H9 (cell line): ENCODE results near the gene GPX2. TPM values are rescaled to one million over a fixed set of nuclear protein-coding genes. Genes with fewer than 3 reads are reported as not detected.

Source experiments
- DNase-seq: peaks from one replicate; pipeline ENCODE4 v3.0.0-alpha.2; 2017
- H2AFZ ChIP-seq: one replicate; pipeline ENCODE4 v1.6.1; 2013; ENCODE audit warnings: mild to moderate bottlenecking, low read length, control low read depth, moderate library complexity
- H2AK5ac ChIP-seq: 2 replicates; pipeline ENCODE4 v1.6.1; 2013; ENCODE audit warnings: low read length, control low read depth, mixed read lengths; ENCODE audit not compliant: insufficient read length
- H2BK120ac ChIP-seq: one replicate; pipeline ENCODE4 v1.6.1; 2013; ENCODE audit warnings: low read depth, mild to moderate bottlenecking, low read length, control low read depth, inconsistent platforms; ENCODE audit not compliant: poor library complexity, severe bottlenecking
- H2BK12ac ChIP-seq: 2 replicates; pipeline ENCODE4 v1.6.1; 2013; ENCODE audit warnings: low read length, control low read depth, mixed read lengths, low read depth; ENCODE audit not compliant: insufficient read length
- H2BK15ac ChIP-seq: 2 replicates; pipeline ENCODE4 v1.6.1; 2013; ENCODE audit warnings: low read depth, low read length, control low read depth
- H2BK20ac ChIP-seq: one replicate; pipeline ENCODE4 v1.6.1; 2013; ENCODE audit warnings: low read depth, mild to moderate bottlenecking, low read length, control low read depth, inconsistent platforms; ENCODE audit not compliant: poor library complexity, severe bottlenecking
- H2BK5ac ChIP-seq: 2 replicates; pipeline ENCODE4 v1.6.1; 2013; ENCODE audit warnings: low read length, control low read depth, mixed read lengths; ENCODE audit not compliant: insufficient read length
- H3K14ac ChIP-seq: 2 replicates; pipeline ENCODE4 v1.6.1; 2013; ENCODE audit warnings: low read length, control low read depth; ENCODE audit not compliant: insufficient read depth
- H3K18ac ChIP-seq: 2 replicates; pipeline ENCODE4 v1.6.1; 2013; ENCODE audit warnings: low read depth, mild to moderate bottlenecking, mixed read lengths, low read length, control low read depth; ENCODE audit not compliant: insufficient read length
- H3K23ac ChIP-seq: 2 replicates; pipeline ENCODE4 v1.6.1; 2013; ENCODE audit warnings: low read length, control low read depth, mixed read lengths, low read depth; ENCODE audit not compliant: insufficient read length
- H3K23me2 ChIP-seq: 2 replicates; pipeline ENCODE4 v1.6.1; 2013; ENCODE audit warnings: low read depth, mild to moderate bottlenecking, mixed read lengths, low read length, control low read depth; ENCODE audit not compliant: insufficient read length, poor library complexity, severe bottlenecking
- H3K27ac ChIP-seq: 2 replicates; pipeline ENCODE4 v1.5.1; 2013; ENCODE audit warnings: low read length, control low read depth, mixed read lengths, low read depth; ENCODE audit not compliant: insufficient read length
- H3K27me3 ChIP-seq: 2 replicates; pipeline ENCODE4 v1.6.1; 2013; ENCODE audit warnings: low read length, control low read depth, inconsistent platforms; ENCODE audit not compliant: insufficient read depth
- H3K4ac ChIP-seq: 2 replicates; pipeline ENCODE4 v1.6.1; 2013; ENCODE audit warnings: low read depth, mild to moderate bottlenecking, control low read depth, inconsistent platforms, low read length, moderate library complexity
- H3K4me1 ChIP-seq: 2 replicates; pipeline ENCODE4 v1.6.1; 2013; ENCODE audit warnings: low read length, control low read depth, inconsistent platforms; ENCODE audit not compliant: insufficient read depth
- H3K4me2 ChIP-seq: 2 replicates; pipeline ENCODE4 v1.6.1; 2013; ENCODE audit warnings: low read length, control low read depth, mixed read lengths; ENCODE audit not compliant: insufficient read length, insufficient read depth
- H3K56ac ChIP-seq: 2 replicates; pipeline ENCODE4 v1.6.1; 2013; ENCODE audit warnings: low read depth, mild to moderate bottlenecking, mixed read lengths, low read length, control low read depth; ENCODE audit not compliant: insufficient read length
- H3K79me1 ChIP-seq: 2 replicates; pipeline ENCODE4 v1.6.1; 2013; ENCODE audit warnings: low read depth, mild to moderate bottlenecking, moderate library complexity, low read length, control low read depth, inconsistent platforms; ENCODE audit not compliant: insufficient read depth, poor library complexity, severe bottlenecking
- H3K79me2 ChIP-seq: 2 replicates; pipeline ENCODE4 v1.6.1; 2013; ENCODE audit warnings: low read length, control low read depth, inconsistent platforms; ENCODE audit not compliant: insufficient read depth
- H3K9ac ChIP-seq: 2 replicates; pipeline ENCODE4 v1.6.1; 2013; ENCODE audit warnings: low read length, control low read depth, mixed read lengths; ENCODE audit not compliant: insufficient read length; ENCODE audit errors: extremely low read depth
- H3K9me3 ChIP-seq: one replicate; pipeline ENCODE4 v1.6.1; 2013; ENCODE audit warnings: low read depth, low read length, inconsistent platforms; ENCODE audit not compliant: control insufficient read depth
- H3T11ph ChIP-seq: one replicate; pipeline ENCODE4 v1.6.1; 2013; ENCODE audit warnings: mild to moderate bottlenecking, low read length, control low read depth, inconsistent platforms
- H4K20me1 ChIP-seq: one replicate; pipeline ENCODE4 v1.6.1; 2013; ENCODE audit not compliant: control insufficient read depth, insufficient read length, insufficient read depth
- H4K5ac ChIP-seq: 2 replicates; pipeline ENCODE4 v1.6.1; 2013; ENCODE audit warnings: low read depth, mild to moderate bottlenecking, mixed read lengths, low read length, control low read depth; ENCODE audit not compliant: insufficient read length
- H4K8ac ChIP-seq: replicated peaks from 2 replicates; pipeline ENCODE4 v1.6.1; 2013; ENCODE audit warnings: low read length, control low read depth, mixed read lengths, low read depth; ENCODE audit not compliant: insufficient read length
- H4K91ac ChIP-seq: 2 replicates; pipeline ENCODE4 v1.6.1; 2013; ENCODE audit warnings: low read depth, mild to moderate bottlenecking, moderate library complexity, mixed read lengths, low read length, control low read depth; ENCODE audit not compliant: insufficient read length
- H3K27ac Mint-ChIP-seq, 3 experiments: 2 replicates in 2 of 3; 3 replicates in 1 of 3; pipeline ENCODE4 v1.8.0; 2020 to 2021; ENCODE audit warnings: mixed read lengths in 3 of 3, mild to moderate bottlenecking in 1 of 3, moderate library complexity in 1 of 3
- H3K27me3 Mint-ChIP-seq: 2 replicates; pipeline ENCODE4 v1.8.0; 2021; ENCODE audit warnings: low read depth, mild to moderate bottlenecking, moderate library complexity, mixed read lengths
- H3K36me3 Mint-ChIP-seq, 3 experiments: 2 replicates in 2 of 3; 3 replicates in 1 of 3; pipeline ENCODE4 v1.8.0; 2020 to 2021; ENCODE audit warnings: low read depth in 3 of 3, mixed read lengths in 3 of 3; ENCODE audit not compliant: insufficient read depth in 1 of 3
- H3K4me1 Mint-ChIP-seq, 2 experiments: 2 replicates each; pipeline ENCODE4 v1.8.0; 2020; ENCODE audit warnings: mixed read lengths in 2 of 2
- H3K4me3 Mint-ChIP-seq, 2 experiments: 2 replicates in 1 of 2; 3 replicates in 1 of 2; pipeline ENCODE4 v1.8.0; 2020 to 2021; ENCODE audit warnings: mild to moderate bottlenecking in 2 of 2, mixed read lengths in 2 of 2, moderate library complexity in 1 of 2
- H3K9me3 Mint-ChIP-seq, 2 experiments: 2 replicates in 1 of 2; 3 replicates in 1 of 2; pipeline ENCODE4 v1.8.0; 2020; ENCODE audit warnings: mild to moderate bottlenecking in 2 of 2, mixed read lengths in 2 of 2, moderate library complexity in 1 of 2
- CTCF ChIP-seq: fragments of 200-600 bp; sonication (generic); conservative IDR thresholded peaks from 3 replicates; pipeline ENCODE4 v1.8.0; 2021; ENCODE audit warnings: antibody characterized with exemption, mild to moderate bottlenecking
- WGBS: extraction: QIAGEN DNeasy Blood & Tissue Kit; methylation state at CpG from one replicate; pipeline ENCODE4 v1.1.7; 2013; ENCODE audit warnings: missing lambda C conversion rate, low lambda C conversion rate, mixed read lengths; ENCODE audit not compliant: insufficient read length; ENCODE audit errors: extremely low coverage; 5-methylcytosine and 5-hydroxymethylcytosine counted together
- total RNA-seq: library from RNA; stranded (reverse); gene quantifications from 2 replicates; pipeline ENCODE4 v1.2.1, GENCODE V29; 2021

Gene GPX2
- total RNA-seq, 1 experiment from 2014 or later, result 0.79 TPM

- H2AFZ ChIP-seq, result no peak overlapping the region
- H3K56ac ChIP-seq, result no peak overlapping the region
- no peak overlapping the region for H4K5ac ChIP-seq
- H3K9me3 Mint-ChIP-seq, result no peaks in the 10 kb centered on the region
- H2BK120ac ChIP-seq, result no peak overlapping the region
- no peaks in the 10 kb centered on the region for H3K4me1 ChIP-seq
- DNase-seq, result no peak
- H3K23me2 ChIP-seq, result no peaks in the 10 kb centered on the region
- H3K27me3 Mint-ChIP-seq, result no peaks in the 10 kb centered on the region
- H3T11ph ChIP-seq, result no peak overlapping the region
- no peak overlapping the region for H4K8ac ChIP-seq
- H3K4me2 ChIP-seq, result no peak overlapping the region
- no peak overlapping the region for H2BK5ac ChIP-seq
- no peak overlapping the region for H3K9ac ChIP-seq
- WGBS, result no CpG with 5 or more reads among the region's 2 CpGs
- H3K79me2 ChIP-seq, result no peaks in the 10 kb centered on the region
- no peaks in the 10 kb centered on the region for H4K20me1 ChIP-seq
- no peak for TF ChIP-seq CTCF
- no peak overlapping the region for H3K27ac Mint-ChIP-seq
- no peak overlapping the region for H3K27ac ChIP-seq
- H2AK5ac ChIP-seq, result no peak overlapping the region
- no peaks in the 10 kb centered on the region for H3K27me3 ChIP-seq
- H2BK15ac ChIP-seq, result no peak overlapping the region
- no peaks in the 10 kb centered on the region for H3K9me3 ChIP-seq
- no peak overlapping the region for H3K4me3 Mint-ChIP-seq
- H3K18ac ChIP-seq, result no peak overlapping the region
- H3K36me3 Mint-ChIP-seq, result peaks cover 3 to 32% (median 26%) of the 10 kb centered on the region in 3 experiments; a peak in 5 of 7 replicates
- H3K14ac ChIP-seq, result no peak overlapping the region
- no peak overlapping the region for H2BK12ac ChIP-seq
- no peak overlapping the region for H3K23ac ChIP-seq
- H3K79me1 ChIP-seq, result no peaks in the 10 kb centered on the region
- H2BK20ac ChIP-seq, result no peak overlapping the region
- no peaks in the 10 kb centered on the region for H3K4me1 Mint-ChIP-seq
- no peak overlapping the region for H3K4ac ChIP-seq
- no peak overlapping the region for H4K91ac ChIP-seq
These were observed 11.4 kb downstream of the GPX2 start for GRCh38 chr14:64931123-64931522.
